ENCODE data around the gene PSMA7. TPM values are rescaled to one million over a fixed set of nuclear protein-coding genes. Genes with fewer than 3 reads are reported as not detected.

The PSMA7 gene
- total RNA-seq, 1 experiment from 2014 or later: 332 TPM

DNA sequence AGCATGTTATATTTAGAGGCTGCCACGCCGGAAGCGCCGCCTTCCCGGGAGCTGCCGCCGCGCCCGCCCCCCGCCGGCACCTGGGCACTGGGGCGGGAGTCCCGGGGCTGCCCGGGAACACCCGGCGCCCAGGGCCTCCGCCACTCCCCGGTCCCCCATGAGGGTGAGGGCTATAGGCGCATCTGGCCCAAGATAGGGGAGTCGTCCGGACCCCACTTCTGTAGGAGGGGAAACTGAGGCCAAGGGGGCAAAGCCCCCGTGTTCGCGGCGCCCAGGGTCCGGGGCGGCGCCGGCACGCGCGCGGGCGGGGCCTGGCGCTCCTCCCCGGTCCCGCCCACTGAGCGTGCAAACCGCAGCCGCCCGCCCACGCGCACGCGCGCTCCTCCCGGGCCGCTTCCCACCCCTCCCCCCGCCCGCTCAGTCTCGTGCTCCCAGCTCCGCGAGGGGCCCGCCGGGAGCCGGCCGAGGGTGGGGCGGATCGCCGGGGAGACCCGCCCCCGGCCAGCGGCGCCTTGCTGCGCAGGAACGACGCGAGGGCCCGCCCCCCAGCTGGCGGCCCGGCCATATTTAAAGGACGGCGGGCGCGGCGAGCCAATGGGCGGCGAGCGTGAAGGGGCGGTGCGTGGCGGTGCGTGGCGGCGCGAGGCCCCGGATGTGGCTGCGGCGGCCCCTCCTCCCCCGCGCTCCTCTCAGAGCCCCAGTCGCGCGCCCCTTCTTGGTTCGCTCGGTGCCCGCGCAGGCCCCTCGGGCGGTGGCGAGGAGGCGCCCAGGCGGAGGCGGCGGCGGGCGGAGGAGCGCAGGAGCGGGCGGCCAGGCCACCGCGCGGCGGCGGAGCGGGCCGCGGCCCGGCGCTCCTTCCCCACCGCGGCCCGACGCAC is 21.2 kb downstream of the PSMA7 start, which contains the start of gene LSM14B:
LSM14B (plus strand) TSS at position 700 of the 878 bp plus-strand sequence. CDS start 192 bp downstream, outside the sequence.
- peaks cover 9% of the 10 kb centered on the region; the same call in 1 of the 2 replicates for H3K79me2 ChIP-seq (ENCODE audit: insufficient read depth, low read length)
- H3K4me3 Mint-ChIP-seq: peak within 1 kb of the TSS; percentile 80 to 90
- H3K23ac ChIP-seq (ENCODE audit: insufficient read length, low read depth, low read length): no peak within 1 kb of the TSS

More for the DNA sequence above, 21.2 kb downstream of the PSMA7 start, which contains the start of gene LSM14B:
- H3K56ac ChIP-seq (ENCODE audit: insufficient read length, low read depth, low read length): no peak within 1 kb of the TSS
- H3K79me1 ChIP-seq (ENCODE audit: insufficient read depth, low read depth, low read length, poor library complexity, severe bottlenecking): peaks cover 15% of the 10 kb centered on the region
- H2BK12ac ChIP-seq (ENCODE audit: insufficient read length, low read depth, low read length): no peak within 1 kb of the TSS
- no peak within 1 kb of the TSS for H2AFZ ChIP-seq (ENCODE audit: low read length)
- no peak within 1 kb of the TSS for H2BK15ac ChIP-seq (ENCODE audit: low read depth, low read length)
- Mint-ChIP-seq H3K9me3 (no peaks in the 10 kb centered on the region), H3K4me1 (peaks cover 27 to 46% of the 10 kb centered on the region in 2 experiments), H3K36me3 (ENCODE audit: insufficient read depth in 1 of 3, low read depth in 3 of 3) (peaks cover 24 to 35% (median 31%) of the 10 kb centered on the region in 3 experiments; a peak in 6 of 7 replicates), H3K27me3 (ENCODE audit: low read depth) (no peaks in the 10 kb centered on the region; the same call in none of the 2 replicates), H3K27ac (peak within 1 kb of the TSS; percentile 94 to 95 (median 94); a peak in 5 of 7 replicates)
- no peak within 1 kb of the TSS for H2BK20ac ChIP-seq (ENCODE audit: low read depth, low read length, poor library complexity, severe bottlenecking)
- WGBS (ENCODE audit: extremely low coverage, insufficient read length, low lambda C conversion rate): no CpG with 5 or more reads among the region's 124 CpGs
- H2AK5ac ChIP-seq (ENCODE audit: insufficient read length, low read length): no peak within 1 kb of the TSS
- H4K91ac ChIP-seq (ENCODE audit: insufficient read length, low read depth, low read length): no peak within 1 kb of the TSS
- no peaks in the 10 kb centered on the region for H3K4me1 ChIP-seq (ENCODE audit: insufficient read depth, low read length)
- no peak within 1 kb of the TSS for H3K27ac ChIP-seq (ENCODE audit: insufficient read length, low read depth, low read length)
- H3K9ac ChIP-seq (ENCODE audit: extremely low read depth, insufficient read length, low read length): peak within 1 kb of the TSS; percentile 83
- H4K5ac ChIP-seq (ENCODE audit: insufficient read length, low read depth, low read length): no peak within 1 kb of the TSS
- H3K9me3 ChIP-seq (ENCODE audit: control insufficient read depth, low read depth, low read length): no peaks in the 10 kb centered on the region
- peaks cover 4% of the 10 kb centered on the region for H3K23me2 ChIP-seq (ENCODE audit: insufficient read length, low read depth, low read length, poor library complexity, severe bottlenecking)
- TF ChIP-seq, protein P1, sequence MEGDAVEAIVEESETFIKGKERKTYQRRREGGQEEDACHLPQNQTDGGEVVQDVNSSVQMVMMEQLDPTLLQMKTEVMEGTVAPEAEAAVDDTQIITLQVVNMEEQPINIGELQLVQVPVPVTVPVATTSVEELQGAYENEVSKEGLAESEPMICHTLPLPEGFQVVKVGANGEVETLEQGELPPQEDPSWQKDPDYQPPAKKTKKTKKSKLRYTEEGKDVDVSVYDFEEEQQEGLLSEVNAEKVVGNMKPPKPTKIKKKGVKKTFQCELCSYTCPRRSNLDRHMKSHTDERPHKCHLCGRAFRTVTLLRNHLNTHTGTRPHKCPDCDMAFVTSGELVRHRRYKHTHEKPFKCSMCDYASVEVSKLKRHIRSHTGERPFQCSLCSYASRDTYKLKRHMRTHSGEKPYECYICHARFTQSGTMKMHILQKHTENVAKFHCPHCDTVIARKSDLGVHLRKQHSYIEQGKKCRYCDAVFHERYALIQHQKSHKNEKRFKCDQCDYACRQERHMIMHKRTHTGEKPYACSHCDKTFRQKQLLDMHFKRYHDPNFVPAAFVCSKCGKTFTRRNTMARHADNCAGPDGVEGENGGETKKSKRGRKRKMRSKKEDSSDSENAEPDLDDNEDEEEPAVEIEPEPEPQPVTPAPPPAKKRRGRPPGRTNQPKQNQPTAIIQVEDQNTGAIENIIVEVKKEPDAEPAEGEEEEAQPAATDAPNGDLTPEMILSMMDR (conservative IDR thresholded peaks at IDR 0.05): no peak
- peaks cover 3% of the 10 kb centered on the region for H4K20me1 ChIP-seq (ENCODE audit: control insufficient read depth, insufficient read depth, insufficient read length)
- H2BK5ac ChIP-seq (ENCODE audit: insufficient read length, low read length): no peak within 1 kb of the TSS
- peak within 1 kb of the TSS; percentile 44 for H3K4me2 ChIP-seq (ENCODE audit: insufficient read depth, insufficient read length, low read length)
- no peak within 1 kb of the TSS for H4K8ac ChIP-seq (replicated peaks; ENCODE audit: insufficient read length, low read depth, low read length)
- H3T11ph ChIP-seq (ENCODE audit: low read length): no peak within 1 kb of the TSS
- peak within 1 kb of the TSS; percentile 69 for H3K18ac ChIP-seq (ENCODE audit: insufficient read length, low read depth, low read length)
- peak; percentile 94 for DNase-seq
- H2BK120ac ChIP-seq (ENCODE audit: low read depth, low read length, poor library complexity, severe bottlenecking): no peak within 1 kb of the TSS
- peak within 1 kb of the TSS; percentile 88; the same call in 1 of the 2 replicates for H3K14ac ChIP-seq (ENCODE audit: insufficient read depth, low read length)
- no peaks in the 10 kb centered on the region for H3K27me3 ChIP-seq (ENCODE audit: insufficient read depth, low read length)
- no peak within 1 kb of the TSS for H3K4ac ChIP-seq (ENCODE audit: low read depth, low read length)
